SKM-1 (cell line): ENCODE measurements around the gene CCDC159.
"Not testable (repeated sequence)": the region's sequence is repeated elsewhere in the genome, so short reads cannot be mapped to it uniquely, and the experiment has no call there.

Experiments
- DNase-seq: peaks from one replicate; lab custom pipeline; 2025; ENCODE audit not compliant: unreplicated experiment; lab: John Stamatoyannopoulos, UW

The CCDC159 gene

DNA sequence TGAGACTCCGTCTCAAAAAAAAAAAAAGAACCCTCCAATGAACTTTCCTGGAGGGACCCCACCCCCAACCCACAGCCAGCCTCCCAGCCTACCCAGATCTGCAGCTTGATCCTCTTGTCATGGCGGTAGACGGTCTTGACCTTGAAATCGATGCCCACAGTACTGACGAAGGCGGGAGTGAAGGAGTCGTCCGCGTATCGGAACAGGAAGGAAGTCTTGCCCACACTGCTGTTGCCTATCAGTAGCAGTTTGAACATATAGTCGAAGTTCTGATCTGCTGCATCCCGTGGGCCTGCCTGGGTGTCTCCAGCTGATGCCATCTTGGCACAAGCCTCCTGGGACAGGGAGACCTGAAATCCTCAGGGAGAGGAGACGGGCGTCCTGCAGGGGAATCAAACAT, 9.2 kb upstream of the CCDC159 start:
- DNase-seq, result no peak

DNA sequence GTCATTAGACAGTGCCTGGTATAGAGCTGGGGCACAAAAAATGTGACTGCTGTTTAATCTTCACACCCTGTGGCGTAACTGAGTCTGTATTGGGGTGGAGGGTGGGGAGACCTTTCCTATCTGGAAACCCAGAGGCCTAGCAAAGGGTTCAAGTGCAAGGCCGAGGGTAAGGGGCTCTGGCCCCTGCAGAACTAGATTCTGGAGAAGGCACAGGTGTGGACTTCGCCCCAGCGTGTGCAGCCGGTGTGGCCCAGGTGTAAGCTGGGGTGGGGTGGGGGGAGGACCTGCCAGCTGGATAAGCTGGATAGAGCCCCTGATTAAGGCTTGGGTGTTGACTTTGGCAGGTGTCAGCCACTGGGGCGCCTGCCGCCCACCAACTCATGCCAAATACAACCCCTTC, 8.2 kb upstream of the CCDC159 start:
- no peak for DNase-seq

DNA sequence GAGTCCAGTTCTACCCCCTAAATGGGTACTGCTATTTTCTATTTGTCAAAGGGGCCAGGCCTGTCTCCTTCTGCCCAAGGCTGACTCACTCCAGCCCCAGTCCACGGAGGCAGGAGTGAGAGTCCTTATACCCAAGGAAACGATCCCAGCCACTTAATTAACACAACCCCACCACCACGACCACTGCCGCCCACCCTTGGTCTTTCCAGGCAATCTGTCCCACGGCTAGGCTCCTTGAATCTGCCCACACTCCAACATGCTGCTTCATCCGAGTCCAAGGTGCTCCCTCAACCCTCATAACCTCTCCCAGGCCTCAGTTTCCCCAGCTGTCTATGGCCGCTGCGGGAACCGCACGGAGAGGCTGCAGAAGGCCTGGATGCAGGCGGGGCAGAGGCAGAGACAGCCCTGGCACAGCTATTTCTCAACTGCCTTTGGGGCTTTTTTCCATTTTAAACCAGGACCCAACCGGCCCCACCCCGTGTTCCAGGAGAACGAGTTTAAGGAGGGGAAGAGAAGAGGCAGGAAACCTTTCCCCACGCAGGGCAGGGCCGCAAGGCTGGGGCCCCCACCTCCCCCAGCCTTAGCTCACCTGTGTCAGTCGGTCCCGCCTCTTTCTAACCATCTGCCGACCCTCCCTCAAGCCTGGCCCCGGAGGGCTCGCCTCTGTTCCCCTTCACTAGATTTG, 7.6 kb upstream of the CCDC159 start:
- no peak for DNase-seq

DNA sequence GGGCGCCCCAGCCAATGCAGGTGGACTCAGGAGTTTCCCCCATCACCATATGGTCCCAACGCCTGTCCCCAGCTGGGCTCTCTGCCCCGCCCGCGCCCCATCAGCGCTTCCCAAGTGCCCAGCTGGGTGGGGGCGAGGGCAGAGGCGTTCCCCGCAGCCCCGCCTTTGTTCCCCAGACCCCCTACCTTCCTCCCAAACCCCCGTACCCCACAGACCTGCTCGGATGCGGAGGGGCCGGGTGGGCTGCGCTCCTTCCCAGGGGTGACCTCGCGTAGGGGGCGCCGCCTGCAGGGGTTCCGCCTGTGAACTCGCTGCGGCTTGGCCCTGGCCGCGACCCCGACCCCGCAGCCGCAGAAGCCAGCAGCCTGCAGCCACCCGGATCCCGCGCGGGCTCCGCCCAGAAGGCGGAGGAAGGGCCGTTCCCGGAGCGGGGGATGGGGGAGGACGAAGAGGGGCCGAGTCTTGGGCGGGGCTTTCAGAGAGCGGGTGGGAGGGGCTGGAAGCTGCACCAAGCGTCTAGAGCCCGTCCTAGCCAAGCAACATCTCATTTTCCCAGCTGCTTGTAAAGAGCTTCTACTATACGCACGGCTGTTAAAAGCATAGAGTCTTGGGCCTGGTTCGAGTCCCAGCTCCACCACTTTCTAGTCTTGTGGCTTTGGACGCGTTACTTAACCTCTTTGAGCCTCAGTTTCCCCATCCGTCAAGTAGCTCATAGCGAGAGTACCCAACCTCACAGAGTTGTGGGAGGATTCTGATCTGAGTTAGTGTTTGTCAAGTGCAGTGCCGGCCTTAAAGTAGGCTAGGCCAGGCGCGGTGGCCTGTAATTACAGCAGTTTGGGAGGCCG, 6.8 kb upstream of the CCDC159 start, which contains the start of gene RAB3D:
Gene RAB3D (minus strand): TSS at position 404 of the 845 bp plus-strand sequence. CDS start 2,258 bp downstream, outside the sequence.
- DNase-seq, result peak; percentile 35

DNA sequence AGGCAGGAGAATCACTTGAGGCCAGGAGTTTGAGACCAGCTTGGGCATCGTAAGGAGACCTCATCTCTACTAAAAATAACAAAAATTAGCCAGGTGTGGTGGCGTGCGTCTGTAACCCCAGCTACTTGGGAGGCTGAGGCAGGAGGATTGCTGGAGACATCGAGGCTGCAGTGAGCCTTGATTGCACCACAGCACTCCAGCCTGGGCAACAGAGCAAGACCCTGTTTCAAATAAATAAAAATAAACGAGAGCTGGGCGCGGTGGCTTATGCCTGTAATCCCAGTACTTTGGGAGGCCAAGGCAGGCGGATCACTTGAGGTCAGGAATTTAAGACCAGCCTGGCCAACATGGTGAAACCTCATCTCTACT, 6.2 kb upstream of the CCDC159 start:
- not testable (repeated sequence) for DNase-seq

DNA sequence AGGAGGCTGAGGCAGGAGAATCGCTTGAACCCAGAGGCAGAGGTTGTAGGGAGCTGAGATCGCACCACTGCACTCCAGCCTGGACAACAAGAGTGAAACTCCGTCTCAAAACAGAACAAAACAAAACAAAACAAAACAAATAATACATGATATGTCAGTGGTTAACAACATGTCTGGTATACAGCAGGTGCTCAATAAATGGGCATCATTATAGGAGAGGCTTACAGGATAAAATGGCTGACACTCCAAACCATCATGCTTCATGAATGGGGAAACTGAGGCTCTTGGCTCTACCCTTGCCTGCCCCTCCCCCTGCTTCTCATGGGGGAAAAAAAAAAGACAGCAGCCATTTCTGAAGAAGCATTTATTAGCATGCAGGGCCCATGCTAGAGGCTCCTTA, 3.9 kb upstream of the CCDC159 start:
- no peak for DNase-seq

DNA sequence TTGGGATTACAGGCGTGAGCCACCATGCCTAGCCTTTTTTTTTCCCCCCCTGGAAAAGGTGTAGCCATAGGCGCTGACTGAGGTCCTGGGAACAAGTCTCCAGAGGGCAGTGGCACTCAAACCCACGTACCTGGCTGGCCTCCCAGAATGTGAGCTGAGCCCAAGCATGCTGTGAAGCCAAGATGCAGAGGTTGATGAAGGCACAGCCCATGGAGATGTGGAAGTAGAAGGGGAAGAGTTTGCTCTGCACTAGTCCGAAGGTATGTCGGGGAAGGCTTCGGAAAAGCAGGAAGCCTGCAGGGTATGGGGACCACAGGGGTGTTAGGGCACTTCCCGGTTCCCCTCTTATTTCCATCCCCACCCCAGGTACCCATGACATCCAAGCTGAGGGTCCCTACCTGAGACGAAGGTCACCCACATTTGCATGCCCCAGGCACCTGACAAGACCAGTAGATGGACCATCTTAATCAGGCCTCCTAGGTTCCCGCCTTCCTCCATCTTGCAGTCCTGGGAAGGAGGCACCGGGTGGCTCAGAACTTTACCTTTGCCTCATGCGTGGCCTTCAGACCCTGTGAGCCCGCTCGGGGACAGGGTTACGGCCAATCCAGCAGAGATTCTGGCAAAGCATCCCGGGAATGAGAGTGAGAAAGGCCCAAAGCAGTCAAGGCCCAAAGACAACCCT, 1.1 kb upstream of the CCDC159 start:
- DNase-seq, result no peak

DNA sequence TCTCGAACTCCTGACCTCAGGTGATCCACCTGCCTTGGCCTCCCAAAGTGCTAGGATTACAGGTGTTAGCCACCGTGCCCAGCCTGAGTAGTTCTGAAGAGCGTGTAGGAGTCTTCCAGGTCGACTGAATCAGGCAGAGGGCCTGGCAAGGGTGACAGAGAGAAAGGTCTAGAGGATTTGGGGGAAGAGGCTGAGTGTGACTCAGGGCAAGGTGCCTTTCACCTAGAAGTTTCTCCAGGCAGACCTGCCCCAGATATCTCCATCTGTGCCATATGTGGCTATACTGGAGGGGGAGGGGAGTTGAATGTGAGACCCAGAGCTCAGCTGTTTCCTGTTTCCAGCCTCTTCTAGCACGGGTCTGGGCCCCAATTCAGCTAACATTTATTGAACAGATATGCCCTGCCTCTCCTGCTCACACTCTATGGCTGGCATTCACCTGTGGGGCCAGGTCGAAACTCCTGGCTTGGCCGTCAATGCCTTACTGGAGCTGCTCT, 1.3 kb downstream of the CCDC159 start:
- no peak for DNase-seq

DNA sequence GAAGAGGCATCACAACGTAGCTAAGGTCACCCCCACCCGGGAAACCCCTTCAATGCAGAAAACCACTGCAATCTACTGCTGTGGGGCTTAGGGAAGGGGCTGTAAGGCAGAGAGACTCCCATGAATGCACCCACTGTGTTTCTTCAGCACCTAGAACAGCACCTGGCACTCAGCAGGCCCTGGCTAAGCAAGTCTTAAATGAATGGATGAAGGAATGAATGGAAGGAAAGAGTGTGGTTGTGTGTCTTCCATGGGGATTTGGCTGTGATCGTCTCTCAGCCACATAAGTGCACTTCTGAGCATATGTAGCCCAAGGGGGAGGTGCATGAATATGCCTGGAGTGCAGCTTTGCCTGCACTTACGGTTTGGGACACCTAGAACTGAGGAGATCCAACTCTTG, 2.9 kb downstream of the CCDC159 start:
- DNase-seq, result no peak

DNA sequence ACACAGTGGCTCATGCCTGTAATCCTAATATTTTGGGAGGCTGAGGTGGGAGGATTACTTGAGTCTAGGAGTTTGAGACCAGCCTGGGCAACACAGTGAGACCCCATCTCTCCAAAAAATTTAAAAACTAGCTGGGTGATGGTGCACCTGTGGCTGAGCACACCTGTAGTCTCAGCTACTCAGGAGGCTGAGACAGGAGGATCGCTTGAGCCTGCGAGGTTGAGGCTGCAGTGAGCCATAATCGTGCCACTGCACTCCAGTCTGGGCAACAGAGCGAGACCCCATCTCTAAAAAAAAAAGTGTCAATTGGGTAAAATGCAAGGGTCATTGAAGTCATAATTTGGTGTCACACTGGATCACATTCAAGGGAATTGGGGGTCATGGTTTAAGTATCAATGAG, 7.8 kb downstream of the CCDC159 start:
- DNase-seq, result not testable (repeated sequence)

DNA sequence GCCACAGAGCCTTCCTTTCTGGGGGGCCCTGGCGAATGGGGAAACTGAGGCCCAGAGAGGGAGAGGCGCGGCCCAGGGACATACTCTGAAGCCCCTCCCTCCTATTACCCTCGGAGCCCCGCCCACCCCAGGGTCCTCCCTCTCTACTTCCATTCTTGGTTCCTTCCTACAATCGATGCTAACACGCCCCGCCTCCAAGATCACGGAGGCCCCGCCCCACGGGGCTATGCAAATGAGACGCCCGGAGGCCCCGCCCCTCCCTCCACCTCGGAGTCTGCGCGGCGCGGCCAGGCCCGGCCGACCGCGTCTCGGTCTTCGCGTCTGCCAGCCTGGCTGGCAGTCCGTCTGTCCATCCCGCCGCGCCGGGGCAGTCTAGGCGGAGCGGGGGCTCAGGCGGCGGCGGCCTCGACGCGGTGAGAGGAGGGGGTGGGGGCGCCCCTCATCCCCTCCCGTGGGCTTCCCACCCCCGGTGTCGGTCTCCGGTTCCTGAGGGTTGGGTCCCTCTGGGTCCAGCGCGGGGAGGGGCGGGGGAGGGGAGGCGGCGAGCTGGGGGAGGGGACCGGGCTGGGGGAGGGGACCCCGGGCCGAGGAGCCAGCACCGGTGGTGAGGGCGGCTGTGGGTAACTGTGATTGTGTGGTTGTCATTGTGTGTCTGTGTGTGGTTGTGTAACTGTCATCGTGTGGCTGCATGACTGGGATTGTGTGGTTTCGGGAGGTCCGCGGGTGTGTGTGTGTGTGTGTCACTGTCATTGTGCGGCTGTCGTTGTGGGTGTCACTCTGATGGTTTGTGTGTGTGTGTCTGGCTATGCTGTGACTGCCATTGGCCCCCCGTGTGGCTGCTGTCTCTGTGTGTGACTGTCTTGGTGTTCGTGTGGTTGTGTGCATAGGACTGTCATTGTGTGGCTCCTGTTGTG, 9.1 kb downstream of the CCDC159 start, which contains the start of gene PLPPR2:
Gene PLPPR2 (plus strand): TSS at position 273 of the 914 bp plus-strand sequence. CDS start 2,242 bp downstream, outside the sequence.
- DNase-seq, result peak; percentile 78

DNA sequence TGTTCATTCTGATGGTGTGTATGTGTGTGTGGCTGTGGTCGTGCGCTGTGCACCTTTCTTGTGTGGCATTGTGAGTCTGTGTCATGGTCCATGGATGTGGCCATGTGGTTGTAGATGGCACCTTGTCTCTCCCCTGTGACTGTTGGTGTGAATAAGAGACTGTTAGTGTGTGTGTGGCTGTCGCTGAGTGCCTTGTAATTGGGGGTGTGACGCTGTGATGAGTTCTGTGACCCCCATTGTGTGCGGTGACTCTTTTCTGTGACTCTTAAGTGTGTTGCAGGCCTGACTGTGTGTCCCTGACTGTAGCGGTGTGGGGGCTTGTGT, 9.7 kb downstream of the CCDC159 start:
- DNase-seq, result no peak

DNA sequence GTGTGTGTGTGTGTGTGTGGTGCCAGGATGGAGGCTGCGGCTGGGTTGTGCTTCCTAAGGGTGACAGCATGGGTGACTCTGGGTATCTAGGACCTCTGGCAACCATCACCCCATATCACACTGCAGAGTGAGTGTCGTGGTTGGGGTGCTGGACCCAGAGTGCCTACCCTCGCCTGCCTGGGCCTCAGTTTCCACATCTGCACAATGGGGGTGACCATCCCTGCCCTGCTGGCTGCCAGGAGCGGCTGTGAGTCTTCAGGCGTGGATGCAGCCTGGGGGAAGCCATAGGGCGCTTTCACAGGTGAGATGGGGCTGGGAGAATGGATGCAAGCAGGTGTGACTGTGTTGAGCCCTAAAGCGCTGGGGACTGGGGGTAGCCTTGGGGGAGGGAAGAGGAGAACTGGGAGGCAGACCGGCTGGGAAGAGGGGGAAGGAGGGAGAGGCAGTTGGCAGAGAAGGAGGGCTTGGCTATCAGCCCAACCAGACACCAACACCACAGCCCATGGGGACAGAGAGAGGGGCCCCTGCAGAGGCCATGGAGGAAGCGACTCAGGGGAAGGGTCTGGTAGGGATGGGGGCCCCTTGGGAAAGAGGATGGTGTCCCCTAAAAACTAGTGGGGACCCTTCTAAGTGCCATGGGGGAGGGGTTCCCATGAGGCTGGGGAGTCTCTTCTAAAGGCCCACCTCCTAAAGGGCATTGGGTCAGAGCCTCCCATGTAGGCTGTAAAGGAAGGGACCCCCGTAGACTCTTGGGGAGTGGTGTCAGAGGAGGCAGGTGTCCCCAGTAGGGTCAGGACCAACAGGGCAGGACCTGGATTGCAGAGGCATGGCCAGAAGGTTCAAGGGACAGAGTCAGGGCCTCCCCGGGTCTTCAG, 10.6 kb downstream of the CCDC159 start:
- no peak for DNase-seq

DNA sequence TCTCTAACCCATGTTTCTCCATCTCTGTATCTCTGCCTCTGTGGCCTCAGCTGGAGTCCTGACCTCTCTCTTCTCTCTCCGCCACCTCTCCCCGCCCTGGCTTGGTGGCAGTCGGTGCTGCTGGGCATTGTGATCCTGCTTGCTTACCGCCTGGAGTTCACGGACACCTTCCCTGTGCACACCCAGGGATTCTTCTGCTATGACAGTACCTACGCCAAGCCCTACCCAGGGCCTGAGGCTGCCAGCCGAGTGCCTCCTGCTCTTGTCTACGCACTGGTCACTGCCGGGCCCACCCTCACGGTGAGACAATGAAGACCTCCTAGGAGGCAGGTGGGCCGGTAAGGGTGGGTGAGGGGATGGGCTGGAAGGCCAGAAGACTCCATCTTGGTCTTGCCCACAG, 13.1 kb downstream of the CCDC159 start:
- no peak for DNase-seq

DNA sequence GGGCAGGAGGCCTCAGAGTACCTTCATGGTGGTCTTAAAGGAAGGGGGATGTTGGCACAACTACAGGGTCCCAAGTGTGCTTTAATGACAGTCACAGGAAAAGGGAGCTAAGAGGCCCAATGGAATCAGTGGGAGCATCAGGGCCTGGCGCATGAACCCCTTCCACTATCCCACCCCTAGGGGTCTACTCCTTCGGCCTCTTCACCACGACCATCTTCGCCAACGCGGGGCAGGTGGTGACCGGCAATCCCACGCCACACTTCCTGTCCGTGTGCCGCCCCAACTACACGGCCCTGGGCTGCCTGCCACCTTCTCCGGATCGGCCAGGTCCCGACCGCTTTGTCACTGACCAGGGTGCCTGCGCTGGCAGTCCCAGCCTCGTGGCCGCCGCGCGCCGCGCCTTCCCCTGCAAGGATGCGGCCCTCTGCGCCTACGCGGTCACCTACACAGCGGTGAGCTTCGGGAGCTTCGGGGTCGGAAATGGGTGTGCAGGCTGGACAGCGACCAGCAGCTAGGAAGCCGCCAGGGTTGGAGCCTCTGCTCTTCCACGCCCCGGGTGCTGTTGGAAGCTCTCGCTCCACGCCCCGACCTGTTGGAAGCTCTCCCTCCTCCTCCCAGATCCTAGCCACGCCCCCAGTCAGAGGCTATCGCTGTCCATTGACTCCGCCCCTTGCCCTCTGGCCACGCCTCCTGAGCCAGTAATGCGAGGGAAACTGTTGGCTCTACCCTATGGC, 14.9 kb downstream of the CCDC159 start:
- no peak for DNase-seq

DNA sequence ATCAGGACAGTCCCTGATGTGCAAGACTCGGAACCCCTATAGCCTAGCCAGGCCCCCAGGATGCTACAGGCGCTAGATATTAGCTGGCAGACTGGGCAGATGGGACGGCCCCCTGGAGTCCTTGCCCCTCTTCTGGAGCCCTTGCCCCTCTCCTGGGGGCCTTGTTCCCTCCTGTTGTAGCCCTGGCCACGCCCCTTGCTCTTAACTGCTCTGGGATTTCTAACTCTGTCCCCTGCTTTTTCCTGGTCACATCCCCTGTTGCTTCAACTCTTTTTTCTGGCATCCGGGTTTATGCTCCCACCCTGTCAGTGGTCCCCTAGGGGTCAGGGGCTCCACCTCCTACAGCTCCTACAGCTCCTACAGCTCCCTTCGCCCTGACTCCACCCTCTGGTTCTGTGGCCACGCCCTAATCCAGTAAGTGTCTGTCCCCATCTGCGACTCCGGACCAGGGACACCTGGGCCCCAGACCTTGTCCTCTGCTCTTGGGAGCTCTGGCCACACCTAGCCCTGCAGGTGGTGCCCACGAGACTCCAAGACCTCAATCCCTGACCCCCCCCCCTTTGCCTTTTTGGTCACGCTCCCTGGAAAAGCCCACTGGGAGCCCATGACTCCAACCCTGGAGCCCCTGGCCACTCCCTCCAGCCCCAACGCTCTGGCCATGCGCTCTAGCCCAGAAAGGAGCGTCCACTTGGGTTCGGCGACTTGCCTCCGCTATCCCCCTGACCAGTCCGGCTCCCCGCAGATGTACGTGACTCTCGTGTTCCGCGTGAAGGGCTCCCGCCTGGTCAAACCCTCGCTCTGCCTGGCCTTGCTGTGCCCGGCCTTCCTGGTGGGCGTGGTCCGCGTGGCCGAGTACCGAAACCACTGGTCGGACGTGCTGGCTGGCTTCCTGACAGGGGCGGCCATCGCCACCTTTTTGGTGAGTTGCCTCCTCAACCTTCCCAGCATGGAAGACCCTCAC, 15.7 kb downstream of the CCDC159 start:
- DNase-seq, result no peak

DNA sequence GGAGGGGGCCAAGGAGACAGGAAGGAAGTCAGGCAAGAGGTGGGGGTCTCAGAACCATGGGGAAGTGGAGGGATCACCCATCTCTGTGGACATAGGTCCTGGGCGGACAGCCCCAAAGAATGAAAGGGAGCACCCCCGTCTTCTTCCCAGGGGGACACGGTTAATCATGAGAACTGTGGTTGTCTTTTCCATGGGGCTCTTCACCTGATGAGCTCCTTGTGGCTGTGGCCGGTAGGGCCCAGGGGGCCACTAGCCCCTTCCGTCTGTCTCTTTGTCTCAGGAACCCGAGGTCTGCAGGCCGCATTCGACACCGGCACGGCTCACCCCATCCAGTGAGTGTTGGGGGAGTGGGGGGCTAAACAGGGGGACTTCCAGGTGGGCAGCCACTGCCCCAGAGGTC, 17.6 kb downstream of the CCDC159 start:
- DNase-seq, result no peak
